ENCODE measurements around the gene CALML6. TPM values are rescaled to one million over a fixed set of nuclear protein-coding genes. Genes with fewer than 3 reads are reported as not detected.
A peak's percentile ranks its signal among the peaks of the same experiment; 100 is the strongest.

Gene CALML6
- total RNA-seq, 1 experiment from 2014 or later = 1.9 TPM

DNA sequence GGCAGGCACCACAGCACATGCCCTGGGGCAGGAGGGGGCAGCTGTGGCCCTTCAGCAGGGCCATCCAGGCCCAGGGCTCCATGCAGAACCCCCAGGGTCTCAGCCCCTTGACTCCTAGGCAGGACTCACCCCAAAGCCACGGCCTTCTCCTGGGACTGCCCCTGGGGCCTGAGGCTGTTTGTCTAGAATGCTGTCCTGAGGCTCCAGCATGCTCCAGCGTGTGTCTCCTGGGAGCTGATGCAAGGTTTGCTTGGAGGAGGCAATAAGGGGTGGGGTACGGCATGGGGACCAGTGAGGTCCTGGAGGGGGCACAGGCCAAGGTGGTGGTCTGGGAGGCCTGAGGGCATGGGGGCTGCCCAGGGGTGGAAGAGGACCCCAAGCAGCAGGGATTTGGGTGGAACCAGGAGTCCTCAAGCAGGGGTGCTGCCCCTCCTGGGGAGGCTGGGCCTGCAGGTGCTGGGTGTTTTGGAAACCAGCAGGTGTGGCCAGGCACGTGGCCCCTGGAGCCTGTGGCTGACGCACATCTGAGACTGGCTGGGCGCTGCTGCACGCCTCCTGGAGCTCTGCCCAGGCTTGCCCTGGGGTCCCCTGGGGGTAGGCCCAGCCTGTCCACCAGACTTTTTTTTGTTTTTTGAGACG lies 7.8 kb upstream of the CALML6 start:
- peaks cover 20% of the 10 kb centered on the region for H3K4me1 Mint-ChIP-seq
- DNase-seq (ENCODE audit: low spot score) (no peak), ATAC-seq (no peak)
- ChIA-PET CTCF (interaction anchor here (0.8 to 5.0 kb wide), 11 partner anchors 12 to 138 kb away, joined by 3 to 53 read pairs (median 14); partner anchors contain the start of gene NADK), POLR2A (no interaction called here)
- no peaks in the 10 kb centered on the region for H3K36me3 Mint-ChIP-seq
- H3K27ac Mint-ChIP-seq = no peak overlapping the region
- no peak for TF ChIP-seq ELF4 (CRISPR knock-in tag; IDR thresholded peaks at IDR 0.05; ENCODE audit: low read depth)
- TF ChIP-seq, protein P1, sequence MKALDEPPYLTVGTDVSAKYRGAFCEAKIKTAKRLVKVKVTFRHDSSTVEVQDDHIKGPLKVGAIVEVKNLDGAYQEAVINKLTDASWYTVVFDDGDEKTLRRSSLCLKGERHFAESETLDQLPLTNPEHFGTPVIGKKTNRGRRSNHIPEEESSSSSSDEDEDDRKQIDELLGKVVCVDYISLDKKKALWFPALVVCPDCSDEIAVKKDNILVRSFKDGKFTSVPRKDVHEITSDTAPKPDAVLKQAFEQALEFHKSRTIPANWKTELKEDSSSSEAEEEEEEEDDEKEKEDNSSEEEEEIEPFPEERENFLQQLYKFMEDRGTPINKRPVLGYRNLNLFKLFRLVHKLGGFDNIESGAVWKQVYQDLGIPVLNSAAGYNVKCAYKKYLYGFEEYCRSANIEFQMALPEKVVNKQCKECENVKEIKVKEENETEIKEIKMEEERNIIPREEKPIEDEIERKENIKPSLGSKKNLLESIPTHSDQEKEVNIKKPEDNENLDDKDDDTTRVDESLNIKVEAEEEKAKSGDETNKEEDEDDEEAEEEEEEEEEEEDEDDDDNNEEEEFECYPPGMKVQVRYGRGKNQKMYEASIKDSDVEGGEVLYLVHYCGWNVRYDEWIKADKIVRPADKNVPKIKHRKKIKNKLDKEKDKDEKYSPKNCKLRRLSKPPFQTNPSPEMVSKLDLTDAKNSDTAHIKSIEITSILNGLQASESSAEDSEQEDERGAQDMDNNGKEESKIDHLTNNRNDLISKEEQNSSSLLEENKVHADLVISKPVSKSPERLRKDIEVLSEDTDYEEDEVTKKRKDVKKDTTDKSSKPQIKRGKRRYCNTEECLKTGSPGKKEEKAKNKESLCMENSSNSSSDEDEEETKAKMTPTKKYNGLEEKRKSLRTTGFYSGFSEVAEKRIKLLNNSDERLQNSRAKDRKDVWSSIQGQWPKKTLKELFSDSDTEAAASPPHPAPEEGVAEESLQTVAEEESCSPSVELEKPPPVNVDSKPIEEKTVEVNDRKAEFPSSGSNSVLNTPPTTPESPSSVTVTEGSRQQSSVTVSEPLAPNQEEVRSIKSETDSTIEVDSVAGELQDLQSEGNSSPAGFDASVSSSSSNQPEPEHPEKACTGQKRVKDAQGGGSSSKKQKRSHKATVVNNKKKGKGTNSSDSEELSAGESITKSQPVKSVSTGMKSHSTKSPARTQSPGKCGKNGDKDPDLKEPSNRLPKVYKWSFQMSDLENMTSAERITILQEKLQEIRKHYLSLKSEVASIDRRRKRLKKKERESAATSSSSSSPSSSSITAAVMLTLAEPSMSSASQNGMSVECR (CRISPR knock-in tag; IDR thresholded peaks at IDR 0.05; ENCODE audit: borderline replicate concordance) = no peak
- peak; percentile 92 for TF ChIP-seq GABPB1 (CRISPR knock-in tag; IDR thresholded peaks at IDR 0.05)
- no peak for TF ChIP-seq OVOL2 (CRISPR knock-in tag; IDR thresholded peaks at IDR 0.05; ENCODE audit: borderline replicate concordance)
- TF ChIP-seq, protein P2, sequence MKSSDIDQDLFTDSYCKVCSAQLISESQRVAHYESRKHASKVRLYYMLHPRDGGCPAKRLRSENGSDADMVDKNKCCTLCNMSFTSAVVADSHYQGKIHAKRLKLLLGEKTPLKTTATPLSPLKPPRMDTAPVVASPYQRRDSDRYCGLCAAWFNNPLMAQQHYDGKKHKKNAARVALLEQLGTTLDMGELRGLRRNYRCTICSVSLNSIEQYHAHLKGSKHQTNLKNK (CRISPR knock-in tag; IDR thresholded peaks at IDR 0.05) = no peak
- no peak for TF ChIP-seq FOXP4 (CRISPR knock-in tag; IDR thresholded peaks at IDR 0.05)
- no peak for TF ChIP-seq ZNF219 (CRISPR knock-in tag; IDR thresholded peaks at IDR 0.05; ENCODE audit: borderline replicate concordance)
- H3K9me3 Mint-ChIP-seq = peaks cover 4% of the 10 kb centered on the region; the same call in 1 of the 2 replicates
- no peaks in the 10 kb centered on the region; the same call in 1 of the 2 replicates for H3K27me3 Mint-ChIP-seq (ENCODE audit: low read depth)
- H3K4me3 Mint-ChIP-seq = no peak overlapping the region; the same call in 1 of the 2 replicates

DNA sequence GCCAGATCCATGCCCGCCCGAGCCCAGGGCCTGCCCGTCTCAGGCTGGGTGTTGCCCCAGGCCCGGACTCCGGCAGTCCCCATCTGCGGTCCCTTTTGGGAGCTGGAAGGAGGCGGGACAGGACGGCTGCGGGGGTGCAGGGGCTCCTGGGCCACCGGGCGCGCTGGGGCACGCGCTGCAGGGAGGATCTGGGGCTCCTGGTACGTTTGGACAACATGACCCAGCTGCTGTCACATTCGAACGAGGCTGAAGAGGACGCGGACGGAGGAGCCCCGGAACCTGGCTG lies 6.6 kb upstream of the CALML6 start:
- Mint-ChIP-seq H3K27me3 (ENCODE audit: low read depth) (no peaks in the 10 kb centered on the region; the same call in 1 of the 2 replicates), H3K9me3 (no peaks in the 10 kb centered on the region; the same call in 1 of the 2 replicates), H3K4me1 (peaks cover 20% of the 10 kb centered on the region), H3K36me3 (no peaks in the 10 kb centered on the region), H3K27ac (no peak overlapping the region), H3K4me3 (peak overlapping the region; percentile 60)
- TF ChIP-seq CBFB (CRISPR knock-in tag; IDR thresholded peaks at IDR 0.05; ENCODE audit: low read depth) = no peak
- no peak for TF ChIP-seq JUN (CRISPR knock-in tag; IDR thresholded peaks at IDR 0.05)
- TF ChIP-seq, protein P3, sequence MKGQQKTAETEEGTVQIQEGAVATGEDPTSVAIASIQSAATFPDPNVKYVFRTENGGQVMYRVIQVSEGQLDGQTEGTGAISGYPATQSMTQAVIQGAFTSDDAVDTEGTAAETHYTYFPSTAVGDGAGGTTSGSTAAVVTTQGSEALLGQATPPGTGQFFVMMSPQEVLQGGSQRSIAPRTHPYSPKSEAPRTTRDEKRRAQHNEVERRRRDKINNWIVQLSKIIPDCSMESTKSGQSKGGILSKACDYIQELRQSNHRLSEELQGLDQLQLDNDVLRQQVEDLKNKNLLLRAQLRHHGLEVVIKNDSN (CRISPR knock-in tag; IDR thresholded peaks at IDR 0.05) = no peak
- no peak for TF ChIP-seq KAT7 (CRISPR knock-in tag; IDR thresholded peaks at IDR 0.05; ENCODE audit: borderline replicate concordance)
- no peak for TF ChIP-seq RELA (CRISPR knock-in tag; IDR thresholded peaks at IDR 0.05; ENCODE audit: borderline replicate concordance)
- TF ChIP-seq MAX (CRISPR knock-in tag; IDR thresholded peaks at IDR 0.05) = peak; percentile 59; the same call in 1 of the 2 replicates
- peak; percentile 14; the same call in 1 of the 2 replicates for TF ChIP-seq E2F5 (CRISPR knock-in tag; IDR thresholded peaks at IDR 0.05)
- TF ChIP-seq MLX (CRISPR knock-in tag; IDR thresholded peaks at IDR 0.05) = 0 out of 2 replicates have a peak, but pooled peaks have one; percentile 75
- TF ChIP-seq ZNF263 (CRISPR knock-in tag; IDR thresholded peaks at IDR 0.05; ENCODE audit: low read depth) = no peak
- TF ChIP-seq ERG (CRISPR knock-in tag; IDR thresholded peaks at IDR 0.05) = no peak
- TF ChIP-seq, protein P4, sequence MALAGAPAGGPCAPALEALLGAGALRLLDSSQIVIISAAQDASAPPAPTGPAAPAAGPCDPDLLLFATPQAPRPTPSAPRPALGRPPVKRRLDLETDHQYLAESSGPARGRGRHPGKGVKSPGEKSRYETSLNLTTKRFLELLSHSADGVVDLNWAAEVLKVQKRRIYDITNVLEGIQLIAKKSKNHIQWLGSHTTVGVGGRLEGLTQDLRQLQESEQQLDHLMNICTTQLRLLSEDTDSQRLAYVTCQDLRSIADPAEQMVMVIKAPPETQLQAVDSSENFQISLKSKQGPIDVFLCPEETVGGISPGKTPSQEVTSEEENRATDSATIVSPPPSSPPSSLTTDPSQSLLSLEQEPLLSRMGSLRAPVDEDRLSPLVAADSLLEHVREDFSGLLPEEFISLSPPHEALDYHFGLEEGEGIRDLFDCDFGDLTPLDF (CRISPR knock-in tag; IDR thresholded peaks at IDR 0.05) = no peak
- ATAC-seq (peak; percentile 5), DNase-seq (ENCODE audit: low spot score) (no peak)
- CTCF ChIA-PET = interaction anchor here (0.5 to 5.0 kb wide), 59 partner anchors 9 to 518 kb away, joined by 3 to 53 read pairs (median 4); partner anchors contain the start of genes FAAP20, GABRD, NADK and TMEM52
- POLR2A ChIA-PET = interaction anchor here (1.1 to 1.5 kb wide), 5 partner anchors 8 to 128 kb away, joined by 3 to 7 read pairs (median 3); no protein-coding TSS in a partner anchor
